WTC11 (cell line): ENCODE measurements around the gene PTPRU. TPM values are rescaled to one million over a fixed set of nuclear protein-coding genes. Genes with fewer than 3 reads are reported as not detected.

ENCODE experiments used
- ATAC-seq: fragments of 200-7000 bp; cut with Tn5 transposase; 2 replicates; pipeline ENCODE4 v1.10.0; 2021; ENCODE audit warnings: mild to moderate bottlenecking, moderate library complexity
- CTCF ChIA-PET: fragments of 300-600 bp; sonication (Branson Sonifier 250); formaldehyde crosslinking; loops from one replicate; lab custom pipeline; 2021; ENCODE audit warnings: antibody characterized with exemption; lab: Charles Lee
- POLR2A ChIA-PET: fragments of 350-600 bp; sonication (Branson Sonifier 250); formaldehyde crosslinking; loops from one replicate; lab custom pipeline; 2021; ENCODE audit warnings: antibody characterized with exemption; lab: Charles Lee
- DNase-seq: peaks from one replicate; pipeline ENCODE4 v3.0.0; 2021; ENCODE audit warnings: low spot score
- H3K27ac Mint-ChIP-seq: 2 replicates; pipeline ENCODE4 v1.8.0; 2021; ENCODE audit warnings: mixed read lengths
- H3K27me3 Mint-ChIP-seq: 2 replicates; pipeline ENCODE4 v1.8.0; 2021; ENCODE audit warnings: low read depth, mild to moderate bottlenecking, moderate library complexity, mixed read lengths
- H3K36me3 Mint-ChIP-seq: 2 replicates; pipeline ENCODE4 v1.8.0; 2021; ENCODE audit warnings: mixed read lengths
- H3K4me1 Mint-ChIP-seq: 2 replicates; pipeline ENCODE4 v1.8.0; 2022; ENCODE audit warnings: mixed read lengths
- H3K4me3 Mint-ChIP-seq: 2 replicates; pipeline ENCODE4 v1.8.0; 2021; ENCODE audit warnings: mild to moderate bottlenecking, moderate library complexity, mixed read lengths
- H3K9me3 Mint-ChIP-seq: 2 replicates; pipeline ENCODE4 v1.8.0; 2021; ENCODE audit warnings: mixed read lengths
- AFF4 ChIP-seq: sonication (generic); formaldehyde crosslinking; IDR thresholded peaks from 2 replicates; pipeline ENCODE4 v1.8.1; 2023; ENCODE audit warnings: mild to moderate bottlenecking, missing genetic modification reagents, borderline replicate concordance
- AR ChIP-seq: fragments of 250-450 bp; sonication (Bioruptor Pico); IDR thresholded peaks from 2 replicates; pipeline ENCODE4 v1.9.0; 2021; ENCODE audit warnings: mild to moderate bottlenecking
- ATF3 ChIP-seq: sonication (generic); formaldehyde crosslinking; conservative IDR thresholded peaks from 2 replicates; pipeline ENCODE4 v1.8.1; 2022; ENCODE audit warnings: mild to moderate bottlenecking, missing genetic modification reagents
- ATF6 ChIP-seq: sonication (generic); formaldehyde crosslinking; IDR thresholded peaks from 2 replicates; pipeline ENCODE4 v1.8.1; 2023; ENCODE audit warnings: mild to moderate bottlenecking, missing genetic modification reagents
- CREB1 ChIP-seq: sonication (generic); formaldehyde crosslinking; IDR thresholded peaks from 2 replicates; pipeline ENCODE4 v1.8.0; 2023; ENCODE audit warnings: mild to moderate bottlenecking, missing genetic modification reagents
- ETV6 ChIP-seq: sonication (generic); formaldehyde crosslinking; IDR thresholded peaks from 2 replicates; pipeline ENCODE4 v1.8.1; 2022; ENCODE audit warnings: mild to moderate bottlenecking, missing genetic modification reagents
- FOXJ3 ChIP-seq: sonication (generic); formaldehyde crosslinking; IDR thresholded peaks from 2 replicates; pipeline ENCODE4 v1.9.0; 2021; ENCODE audit warnings: missing genetic modification reagents, mild to moderate bottlenecking, borderline replicate concordance
- HMGA2 ChIP-seq: fragments of 250-450 bp; sonication (Bioruptor Pico); IDR thresholded peaks from 2 replicates; pipeline ENCODE4 v1.4.0; 2021; ENCODE audit warnings: mild to moderate bottlenecking, moderate library complexity
- JUN ChIP-seq: sonication (generic); formaldehyde crosslinking; IDR thresholded peaks from 2 replicates; pipeline ENCODE4 v1.8.0; 2023; ENCODE audit warnings: mild to moderate bottlenecking, missing genetic modification reagents
- PREB ChIP-seq: sonication (generic); formaldehyde crosslinking; IDR thresholded peaks from 2 replicates; pipeline ENCODE4 v1.8.1; 2022; ENCODE audit warnings: mild to moderate bottlenecking, missing genetic modification reagents, moderate library complexity, borderline replicate concordance
- SOX15 ChIP-seq: fragments of 250-450 bp; sonication (Bioruptor Pico); IDR thresholded peaks from 2 replicates; pipeline ENCODE4 v1.9.0; 2021; ENCODE audit warnings: mild to moderate bottlenecking
- USF1 ChIP-seq: sonication (generic); formaldehyde crosslinking; IDR thresholded peaks from 2 replicates; pipeline ENCODE4 v1.8.0; 2022; ENCODE audit warnings: mild to moderate bottlenecking, missing genetic modification reagents
- USF2 ChIP-seq: sonication (generic); formaldehyde crosslinking; IDR thresholded peaks from 2 replicates; pipeline ENCODE4 v1.8.1; 2023; ENCODE audit warnings: mild to moderate bottlenecking, missing genetic modification reagents, moderate library complexity
- ZNF416 ChIP-seq: fragments of 250-450 bp; sonication (Bioruptor Pico); IDR thresholded peaks from 2 replicates; pipeline ENCODE4 v1.9.0; 2021; ENCODE audit warnings: mild to moderate bottlenecking, inconsistent platforms
- ZNF512 ChIP-seq: sonication (generic); formaldehyde crosslinking; IDR thresholded peaks from 2 replicates; pipeline ENCODE4 v1.8.1; 2022; ENCODE audit warnings: missing genetic modification reagents, borderline replicate concordance
- total RNA-seq: library from RNA; stranded (reverse); gene quantifications from 3 replicates; pipeline ENCODE4 v1.2.3, GENCODE V29; 2021

Gene PTPRU
- total RNA-seq, 1 experiment from 2014 or later = 75.4 TPM

- TF ChIP-seq ATF6 (CRISPR knock-in tag) (no peak), ETV6 (CRISPR knock-in tag) (no peak), JUN (CRISPR knock-in tag) (no peak), USF1 (CRISPR knock-in tag) (no peak), FOXJ3 (CRISPR knock-in tag) (no peak), ZNF416 (CRISPR knock-in tag) (no peak), CREB1 (no peak), USF2 (CRISPR knock-in tag) (no peak), AR (CRISPR knock-in tag) (no peak)
Measured at GRCh38 chr1:29197590-29197924, 38.8 kb upstream of the PTPRU start (continued).

- H3K27me3 Mint-ChIP-seq = no peaks in the 10 kb centered on the region
- ATAC-seq (no peak), DNase-seq (no peak)
- ChIA-PET CTCF (interaction anchor here (0.5 to 4.9 kb wide), 45 partner anchors 8 to 462 kb away, joined by 3 to 57 read pairs (median 4); partner anchors contain the start of genes MECR, SRSF4 and TMEM200B), POLR2A (interaction anchor here (0.6 to 2.2 kb wide), 5 partner anchors 11 to 316 kb away, joined by 3 to 10 read pairs (median 4); partner anchors contain the start of gene SRSF4)
- H3K4me3 Mint-ChIP-seq = no peak overlapping the region
- no peak overlapping the region for H3K27ac Mint-ChIP-seq
- H3K4me1 Mint-ChIP-seq = peaks cover 8% of the 10 kb centered on the region
- H3K36me3 Mint-ChIP-seq = peaks cover 52% of the 10 kb centered on the region
- H3K9me3 Mint-ChIP-seq = no peaks in the 10 kb centered on the region
- TF ChIP-seq PREB (CRISPR knock-in tag) (no peak), AR (CRISPR knock-in tag) (no peak), ZNF512 (CRISPR knock-in tag) (no peak), HMGA2 (CRISPR knock-in tag) (no peak), ATF3 (CRISPR knock-in tag) (no peak), SOX15 (no peak), AFF4 (CRISPR knock-in tag) (no peak)
Measured at GRCh38 chr1:29197993-29198392, 38.3 kb upstream of the PTPRU start.
